Mesenchymal stem cell (in vitro differentiated cells and primary cell): ENCODE data around the gene AFP.

ENCODE experiments used
- DNase-seq: peaks from one replicate; pipeline ENCODE4 v3.0.0-alpha.2; 2013
- H2AFZ ChIP-seq: one replicate; pipeline ENCODE4 v1.6.1; 2013; ENCODE audit warnings: low read depth, mild to moderate bottlenecking, control low read depth, inconsistent platforms, low read length, moderate library complexity
- H2AK5ac ChIP-seq: 2 replicates; pipeline ENCODE4 v1.6.1; 2013; ENCODE audit warnings: low read length, moderate library complexity, mild to moderate bottlenecking, inconsistent platforms; ENCODE audit not compliant: severe bottlenecking
- H2BK120ac ChIP-seq: one replicate; pipeline ENCODE4 v1.6.1; 2013; ENCODE audit warnings: low read depth, mild to moderate bottlenecking, inconsistent platforms, low read length, moderate library complexity
- H2BK12ac ChIP-seq, 2 experiments: one replicate each; pipeline ENCODE4 v1.6.1; 2013; ENCODE audit warnings: inconsistent platforms in 2 of 2, low read length in 2 of 2, mild to moderate bottlenecking in 2 of 2, moderate library complexity in 2 of 2, control low read depth in 1 of 2
- H2BK15ac ChIP-seq: one replicate; pipeline ENCODE4 v1.6.1; 2013; ENCODE audit warnings: mild to moderate bottlenecking, low read depth, inconsistent platforms; ENCODE audit not compliant: poor library complexity, severe bottlenecking
- H2BK5ac ChIP-seq: 2 replicates; pipeline ENCODE4 v1.6.1; 2013; ENCODE audit warnings: low read depth, mild to moderate bottlenecking, low read length, control low read depth, inconsistent platforms; ENCODE audit not compliant: poor library complexity, severe bottlenecking
- H3K14ac ChIP-seq, 2 experiments: one replicate each; pipeline ENCODE4 v1.6.1; 2013; ENCODE audit warnings: inconsistent platforms in 2 of 2, low read length in 2 of 2, control low read depth in 1 of 2, mild to moderate bottlenecking in 1 of 2, moderate library complexity in 1 of 2
- H3K18ac ChIP-seq, 2 experiments: one replicate each; pipeline ENCODE4 v1.6.1; 2013; ENCODE audit warnings: inconsistent platforms in 2 of 2, low read length in 2 of 2, control low read depth in 1 of 2, low read depth in 1 of 2, mild to moderate bottlenecking in 1 of 2
- H3K23ac ChIP-seq, 2 experiments: one replicate each; pipeline ENCODE4 v1.6.1; 2013; ENCODE audit warnings: inconsistent platforms in 2 of 2, low read length in 2 of 2, mild to moderate bottlenecking in 2 of 2, moderate library complexity in 2 of 2, control low read depth in 1 of 2
- H3K27ac ChIP-seq: 2 replicates; pipeline ENCODE4 v1.5.1; 2013; ENCODE audit warnings: mild to moderate bottlenecking, moderate library complexity, low read length, control low read depth, inconsistent platforms; ENCODE audit not compliant: poor library complexity, severe bottlenecking
- H3K27me3 ChIP-seq, 2 experiments: 2 replicates each; pipeline versions ENCODE4 v1.6.1 to v1.7.0; 2013; ENCODE audit warnings: low read length in 2 of 2, mild to moderate bottlenecking in 2 of 2, moderate library complexity in 2 of 2, control low read depth in 1 of 2, inconsistent platforms in 1 of 2; ENCODE audit not compliant: control insufficient read depth in 1 of 2, insufficient read depth in 1 of 2
- H3K36me3 ChIP-seq, 2 experiments: 2 replicates each; pipeline versions ENCODE4 v1.6.1 to v1.7.0; 2013; ENCODE audit warnings: low read length in 2 of 2, control low read depth in 1 of 2, inconsistent platforms in 1 of 2, low read depth in 1 of 2, mild to moderate bottlenecking in 1 of 2; ENCODE audit not compliant: insufficient read depth in 2 of 2, control insufficient read depth in 1 of 2
- H3K4ac ChIP-seq, 2 experiments: one replicate each; pipeline ENCODE4 v1.6.1; 2013; ENCODE audit warnings: inconsistent platforms in 2 of 2, low read length in 2 of 2, mild to moderate bottlenecking in 2 of 2, moderate library complexity in 2 of 2, control low read depth in 1 of 2, low read depth in 1 of 2
- H3K4me1 ChIP-seq: 2 replicates; pipeline ENCODE4 v1.6.1; 2013; ENCODE audit warnings: low read depth, low read length, control low read depth; ENCODE audit not compliant: control insufficient read depth, insufficient read depth
- H3K4me2 ChIP-seq: 2 replicates; pipeline ENCODE4 v1.6.1; 2013; ENCODE audit warnings: low read length, mild to moderate bottlenecking, inconsistent platforms; ENCODE audit not compliant: poor library complexity, severe bottlenecking
- H3K4me3 ChIP-seq, 2 experiments: 2 replicates each; pipeline versions ENCODE4 v1.5.1 to v1.7.0; 2013; ENCODE audit warnings: low read length in 2 of 2, mild to moderate bottlenecking in 2 of 2, control low read depth in 1 of 2, low read depth in 1 of 2; ENCODE audit not compliant: insufficient read depth in 1 of 2
- H3K79me1 ChIP-seq: replicated peaks from 2 replicates; pipeline ENCODE4 v1.6.1; 2013; ENCODE audit warnings: mild to moderate bottlenecking, control low read depth, low read length, inconsistent platforms; ENCODE audit not compliant: poor library complexity, severe bottlenecking
- H3K9ac ChIP-seq: 2 replicates; pipeline ENCODE4 v1.7.0; 2013; ENCODE audit warnings: mild to moderate bottlenecking, low read length, moderate library complexity
- H3K9me3 ChIP-seq: 2 replicates; pipeline ENCODE4 v1.7.0; 2013; ENCODE audit warnings: mild to moderate bottlenecking, low read length; ENCODE audit not compliant: control insufficient read depth
- H4K8ac ChIP-seq: one replicate; pipeline ENCODE4 v1.6.1; 2013; ENCODE audit warnings: inconsistent platforms, mild to moderate bottlenecking, low read length, moderate library complexity
- H4K91ac ChIP-seq: one replicate; pipeline ENCODE4 v1.6.1; 2013; ENCODE audit warnings: mild to moderate bottlenecking, low read length, inconsistent platforms
- WGBS: methylation state at CpG from one replicate; pipeline ENCODE4 v1.1.7; 2013; ENCODE audit warnings: mixed read lengths; 5-methylcytosine and 5-hydroxymethylcytosine counted together

AFP gene

DNA sequence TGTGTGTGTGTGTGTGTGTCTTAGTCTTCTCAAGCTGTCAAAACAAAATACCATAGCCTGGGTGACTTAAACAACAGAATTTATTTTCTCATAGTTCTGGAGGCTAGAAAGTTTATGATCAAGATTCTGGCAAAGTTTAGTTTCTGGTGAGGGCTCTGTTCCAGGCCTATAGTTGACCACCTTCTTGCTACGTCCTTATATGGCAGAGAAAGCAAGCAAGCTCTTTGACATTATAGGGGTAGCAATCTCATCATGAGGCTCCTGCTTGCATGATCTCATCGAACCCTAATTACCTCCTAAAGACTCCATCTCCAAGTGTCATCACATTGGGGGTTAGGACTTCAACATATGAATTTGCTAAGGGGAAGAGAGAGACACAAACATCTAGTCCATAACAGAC, 6.9 kb upstream of the AFP start:
- no peak for DNase-seq
- peaks cover 0 to 10% of the 10 kb centered on the region in 2 experiments for H3K27me3 ChIP-seq
- no peak overlapping the region for H3K9ac ChIP-seq
- H3K4ac ChIP-seq = no peak overlapping the region
- H3K14ac ChIP-seq = no peak overlapping the region
- WGBS = 67% methylated on average over 1 of the region's 2 CpGs
- H3K9me3 ChIP-seq = no peaks in the 10 kb centered on the region
- no peak overlapping the region for H3K4me3 ChIP-seq
- no peak overlapping the region for H2BK5ac ChIP-seq
- no peak overlapping the region for H2BK120ac ChIP-seq
- H3K4me2 ChIP-seq = no peak overlapping the region
- no peak overlapping the region for H4K91ac ChIP-seq
- no peak overlapping the region for H3K18ac ChIP-seq
- no peak overlapping the region for H2BK12ac ChIP-seq
- H2AK5ac ChIP-seq = no peak overlapping the region
- H4K8ac ChIP-seq = no peak overlapping the region
- H2AFZ ChIP-seq = no peak overlapping the region
- H3K79me1 ChIP-seq = no peaks in the 10 kb centered on the region
- H3K4me1 ChIP-seq = no peaks in the 10 kb centered on the region
- no peak overlapping the region for H2BK15ac ChIP-seq
- no peak overlapping the region for H3K23ac ChIP-seq
- no peaks in the 10 kb centered on the region for H3K36me3 ChIP-seq
- H3K27ac ChIP-seq = no peak overlapping the region

- Histone ChIP-seq H3K4ac (no peak overlapping the region), H3K9ac (no peak overlapping the region), H4K91ac (no peak overlapping the region), H2BK5ac (no peak overlapping the region), H2AK5ac (no peak overlapping the region), H4K8ac (no peak overlapping the region), H3K4me3 (no peak overlapping the region), H2BK120ac (no peak overlapping the region), H3K14ac (no peak overlapping the region), H3K27ac (no peak overlapping the region), H3K18ac (no peak overlapping the region), H2AFZ (no peak overlapping the region), H3K23ac (no peak overlapping the region), H3K79me1 (no peaks in the 10 kb centered on the region), H3K9me3 (no peaks in the 10 kb centered on the region), H2BK15ac (no peak overlapping the region), H3K27me3 (peaks cover 0 to 10% of the 10 kb centered on the region in 2 experiments), H3K36me3 (no peaks in the 10 kb centered on the region), H3K4me2 (no peak overlapping the region), H3K4me1 (no peaks in the 10 kb centered on the region), H2BK12ac (no peak overlapping the region)
- WGBS = 58% methylated on average over 1 of the region's 2 CpGs
- DNase-seq = no peak
These were observed 6.0 kb upstream of the AFP start for GRCh38 chr4:73429826-73430587.

- WGBS = no CpG with 5 or more reads among the region's 1 CpG
- H2BK120ac ChIP-seq = no peak overlapping the region
These were observed 4.2 kb upstream of the AFP start for GRCh38 chr4:73431813-73432168.

GRCh38 chr4:73432169-73433000, 3.6 kb upstream of the AFP start:
- Histone ChIP-seq H2BK15ac (no peak overlapping the region), H3K9me3 (no peaks in the 10 kb centered on the region), H2BK12ac (no peak overlapping the region), H4K91ac (no peak overlapping the region), H2BK120ac (no peak overlapping the region), H3K4me3 (no peak overlapping the region), H3K4ac (no peak overlapping the region), H2BK5ac (no peak overlapping the region), H2AFZ (no peak overlapping the region), H3K27ac (no peak overlapping the region), H3K79me1 (no peaks in the 10 kb centered on the region), H3K27me3 (peaks cover 0 to 10% of the 10 kb centered on the region in 2 experiments), H3K23ac (no peak overlapping the region), H3K4me1 (no peaks in the 10 kb centered on the region), H3K18ac (no peak overlapping the region), H3K36me3 (no peaks in the 10 kb centered on the region), H3K9ac (no peak overlapping the region), H4K8ac (no peak overlapping the region), H2AK5ac (no peak overlapping the region), H3K4me2 (no peak overlapping the region), H3K14ac (no peak overlapping the region)
- no peak for DNase-seq
- 79% methylated on average over 4 of the region's 5 CpGs for WGBS

More at GRCh38 chr4:73431813-73432168, 4.2 kb upstream of the AFP start:
- Histone ChIP-seq H3K9ac (no peak overlapping the region), H3K27ac (no peak overlapping the region), H4K8ac (no peak overlapping the region), H2BK12ac (no peak overlapping the region), H4K91ac (no peak overlapping the region), H2BK15ac (no peak overlapping the region), H3K18ac (no peak overlapping the region), H2AK5ac (no peak overlapping the region), H3K4ac (no peak overlapping the region), H3K27me3 (peaks cover 0 to 10% of the 10 kb centered on the region in 2 experiments), H3K9me3 (no peaks in the 10 kb centered on the region), H3K4me2 (no peak overlapping the region), H3K36me3 (no peaks in the 10 kb centered on the region), H3K23ac (no peak overlapping the region), H2AFZ (no peak overlapping the region), H3K14ac (no peak overlapping the region), H3K4me1 (no peaks in the 10 kb centered on the region), H3K79me1 (no peaks in the 10 kb centered on the region), H2BK5ac (no peak overlapping the region), H3K4me3 (no peak overlapping the region)
- DNase-seq = no peak
